Lower leg skin (tissue), 3 donors: ENCODE data around the gene PITPNC1.

ENCODE experiments used
- CTCF ChIP-seq, 3 donors: fragments of 450-650 bp; IDR thresholded peaks; one replicate each; pipeline ENCODE4 v1.5.1; 2016; ENCODE audit warnings: antibody characterized with exemption in 3 of 3, mild to moderate bottlenecking in 3 of 3, moderate library complexity in 2 of 3
- POLR2A ChIP-seq, 2 donors: fragments of 450-650 bp; IDR thresholded peaks; one replicate each; pipeline ENCODE4 v1.6.1; 2016 to 2017; ENCODE audit warnings: antibody characterized with exemption in 2 of 2, mild to moderate bottlenecking in 1 of 2, moderate library complexity in 1 of 2

- TF ChIP-seq CTCF (IDR thresholded peaks at IDR 0.05) (no peak), POLR2A (IDR thresholded peaks at IDR 0.05) (no peak)
Observed at GRCh38 chr17:67558740-67559380, 181.8 kb downstream of the PITPNC1 start.
